ENCODE measurements around the gene OR6B1. TPM values are rescaled to one million over a fixed set of nuclear protein-coding genes. Genes with fewer than 3 reads are reported as not detected.
"Not testable (repeated sequence)": the region's sequence is repeated elsewhere in the genome, so short reads cannot be mapped to it uniquely, and the experiment has no call there.

The OR6B1 gene
- total and polyA plus RNA-seq, 8 donors, result 0.03 to 0.06 TPM; not detected in 6

- intact Hi-C loops (cut with DNase I), result no loop called here
- Histone ChIP-seq H3K9me3 (no peaks in the 10 kb centered on the region), H3K4me1 (no peaks in the 10 kb centered on the region), H3K27me3 (no peaks in the 10 kb centered on the region), H3K4me3 (no peak overlapping the region), H3K27ac (no peak overlapping the region), H3K36me3 (no peaks in the 10 kb centered on the region)
- DNase-seq (peak in 2 of 4 donors; percentile 62 to 67), ATAC-seq (no peak)
- TF ChIP-seq CTCF (IDR thresholded peaks at IDR 0.05), result no peak
Observed at GRCh38 chr7:144037414-144038035, 37.4 kb downstream of the OR6B1 start.

GRCh38 chr7:144038887-144039286, 38.8 kb downstream of the OR6B1 start:
- ATAC-seq (no peak), DNase-seq (no peak)
- Histone ChIP-seq H3K9me3 (no peaks in the 10 kb centered on the region), H3K36me3 (no peaks in the 10 kb centered on the region), H3K4me3 (no peak overlapping the region), H3K27ac (no peak overlapping the region), H3K4me1 (no peaks in the 10 kb centered on the region), H3K27me3 (no peaks in the 10 kb centered on the region)
- TF ChIP-seq CTCF (IDR thresholded peaks at IDR 0.05), result no peak
- intact Hi-C loops (cut with DNase I), result no loop called here

- no peak within 1 kb of the TSS for H3K4me3 ChIP-seq
- ATAC-seq, result no peak
Observed at GRCh38 chr7:144048648-144049047, 48.5 kb downstream of the OR6B1 start, which contains the start of gene OR2A5. OR2A5 (plus strand) TSS chr7:144048948; CDS start chr7:144050402, 1,454 bp downstream.

GRCh38 chr7:144049491-144049890, 49.4 kb downstream of the OR6B1 start:
- intact Hi-C loops (cut with DNase I), result no loop called here
- no peaks in the 10 kb centered on the region for H3K4me1 ChIP-seq
- no peaks in the 10 kb centered on the region for H3K36me3 ChIP-seq
- H3K27me3 ChIP-seq, result no peaks in the 10 kb centered on the region
- no peak for ATAC-seq
- TF ChIP-seq CTCF (IDR thresholded peaks at IDR 0.05), result no peak
- no peak overlapping the region for H3K4me3 ChIP-seq
- H3K27ac ChIP-seq, result no peak overlapping the region
- H3K9me3 ChIP-seq, result no peaks in the 10 kb centered on the region
- no peak for DNase-seq

More at GRCh38 chr7:144048648-144049047, 48.5 kb downstream of the OR6B1 start, which contains the start of gene OR2A5:
- intact Hi-C loops (cut with DNase I), result no loop called here
- DNase-seq, result no peak
- H3K27me3 ChIP-seq, result no peaks in the 10 kb centered on the region
- no peaks in the 10 kb centered on the region for H3K36me3 ChIP-seq
- TF ChIP-seq CTCF (IDR thresholded peaks at IDR 0.05), result no peak
- no peaks in the 10 kb centered on the region for H3K4me1 ChIP-seq
- no peaks in the 10 kb centered on the region for H3K9me3 ChIP-seq
- H3K27ac ChIP-seq, result no peak within 1 kb of the TSS

- intact Hi-C loops (cut with DNase I), result no loop called here
- H3K4me1 ChIP-seq, result no peaks in the 10 kb centered on the region
- no peak overlapping the region for H3K27ac ChIP-seq
- no peaks in the 10 kb centered on the region for H3K9me3 ChIP-seq
- no peaks in the 10 kb centered on the region for H3K36me3 ChIP-seq
- TF ChIP-seq CTCF (IDR thresholded peaks at IDR 0.05), result no peak
- DNase-seq (no peak), ATAC-seq (no peak)
- H3K4me3 ChIP-seq, result no peak overlapping the region
- no peaks in the 10 kb centered on the region for H3K27me3 ChIP-seq
Observed at GRCh38 chr7:144050093-144050492, 50.0 kb downstream of the OR6B1 start.

- H3K36me3 ChIP-seq; H3K4me3 ChIP-seq; ATAC-seq; H3K27me3 ChIP-seq; H3K9me3 ChIP-seq; H3K27ac ChIP-seq; H3K4me1 ChIP-seq; intact Hi-C loops (cut with DNase I): not testable (repeated sequence)
- DNase-seq, result peak in 1 of 4 donors; percentile 50
Observed at GRCh38 chr7:144050884-144051283, 50.8 kb downstream of the OR6B1 start.
